Loucy (cell line): ENCODE measurements around the gene VSIG2.

Experiments used
- H2AFZ ChIP-seq: fragments of 200-600 bp; sonication (generic); 2 replicates; pipeline ENCODE4 v1.6.0; 2016; ENCODE audit warnings: antibody characterized with exemption, mild to moderate bottlenecking, low read length, moderate library complexity
- H3F3A ChIP-seq: fragments of 200-600 bp; 2 replicates; pipeline ENCODE4 v1.6.0; 2016; ENCODE audit warnings: antibody characterized with exemption, low read depth, mild to moderate bottlenecking
- H3K27me3 ChIP-seq: fragments of 200-600 bp; sonication (generic); 2 replicates; pipeline ENCODE4 v1.6.1; 2014; ENCODE audit warnings: low read length, mild to moderate bottlenecking; ENCODE audit not compliant: insufficient read depth, poor library complexity, severe bottlenecking
- H3K36me3 ChIP-seq: fragments of 200-600 bp; sonication (generic); 2 replicates; pipeline ENCODE4 v1.6.1; 2016; ENCODE audit warnings: low read length; ENCODE audit not compliant: insufficient read depth
- H3K4me1 ChIP-seq: fragments of 200-600 bp; sonication (generic); 2 replicates; pipeline ENCODE4 v1.5.1; 2014; ENCODE audit warnings: low read length, mild to moderate bottlenecking; ENCODE audit not compliant: insufficient read depth, poor library complexity, severe bottlenecking
- H3K4me2 ChIP-seq: fragments of 200-600 bp; sonication (generic); 2 replicates; pipeline ENCODE4 v1.6.0; 2014; ENCODE audit warnings: antibody characterized with exemption, low read length, low read depth, mild to moderate bottlenecking; ENCODE audit not compliant: poor library complexity, severe bottlenecking
- H3K4me3 ChIP-seq: fragments of 200-600 bp; sonication (generic); 2 replicates; pipeline ENCODE4 v1.5.1; 2014; ENCODE audit warnings: low read length, mild to moderate bottlenecking, mixed read lengths; ENCODE audit not compliant: poor library complexity, severe bottlenecking
- H3K79me2 ChIP-seq: fragments of 200-600 bp; sonication (generic); 2 replicates; pipeline ENCODE4 v1.6.1; 2014; ENCODE audit warnings: low read length; ENCODE audit not compliant: insufficient read depth
- H3K9ac ChIP-seq: fragments of 200-600 bp; sonication (generic); 2 replicates; pipeline ENCODE4 v1.6.0; 2014; ENCODE audit warnings: mild to moderate bottlenecking, low read depth, low read length, moderate library complexity; ENCODE audit not compliant: poor library complexity, severe bottlenecking
- H3K9me2 ChIP-seq: fragments of 200-600 bp; sonication (generic); replicated peaks from 2 replicates; pipeline ENCODE4 v1.6.1; 2016; ENCODE audit warnings: low read depth, low read length, mixed read lengths
- H3K9me3 ChIP-seq: fragments of 200-600 bp; sonication (generic); 2 replicates; pipeline ENCODE4 v1.6.1; 2014; ENCODE audit warnings: mild to moderate bottlenecking, antibody characterized with exemption, low read length, low read depth; ENCODE audit not compliant: insufficient read depth
- H4K20me1 ChIP-seq: fragments of 200-600 bp; sonication (generic); 2 replicates; pipeline ENCODE4 v1.6.0; 2014; ENCODE audit warnings: antibody characterized with exemption, low read length, mild to moderate bottlenecking; ENCODE audit not compliant: insufficient read depth, poor library complexity, severe bottlenecking
- CTCF ChIP-seq: fragments of 200-600 bp; sonication (generic); conservative IDR thresholded peaks from 2 replicates; pipeline ENCODE4 v1.5.1; 2014; ENCODE audit warnings: mild to moderate bottlenecking, antibody characterized with exemption, low read length
- EZH2phosphoT487 ChIP-seq: fragments of 200-600 bp; IDR thresholded peaks from 2 replicates; pipeline ENCODE4 v1.6.1; 2018; ENCODE audit warnings: antibody characterized with exemption, mild to moderate bottlenecking, moderate library complexity, borderline replicate concordance

Gene VSIG2

GRCh38 chr11:124756033-124756752, 4.1 kb upstream of the VSIG2 start:
- TF ChIP-seq CTCF (no peak), EZH2phosphoT487 (no peak)
- Histone ChIP-seq H3K27me3 (no peaks in the 10 kb centered on the region), H3K9me3 (no peaks in the 10 kb centered on the region), H3K79me2 (no peaks in the 10 kb centered on the region), H3K4me1 (no peaks in the 10 kb centered on the region), H3K4me2 (no peak overlapping the region), H3K9me2 (no peaks in the 10 kb centered on the region), H4K20me1 (no peaks in the 10 kb centered on the region), H3K4me3 (no peak overlapping the region), H3K9ac (no peak overlapping the region), H2AFZ (no peak overlapping the region), H3K36me3 (no peaks in the 10 kb centered on the region), H3F3A (no peaks in the 10 kb centered on the region)

GRCh38 chr11:124754710-124755109, 2.7 kb upstream of the VSIG2 start:
- Histone ChIP-seq H3K4me2 (no peak overlapping the region), H3K4me1 (no peaks in the 10 kb centered on the region), H3K9me2 (no peaks in the 10 kb centered on the region), H3K9ac (no peak overlapping the region), H3K27me3 (no peaks in the 10 kb centered on the region), H3K4me3 (no peak overlapping the region), H3K36me3 (no peaks in the 10 kb centered on the region), H3K9me3 (no peaks in the 10 kb centered on the region), H3F3A (no peaks in the 10 kb centered on the region), H4K20me1 (no peaks in the 10 kb centered on the region), H2AFZ (no peak overlapping the region), H3K79me2 (no peaks in the 10 kb centered on the region)
- TF ChIP-seq EZH2phosphoT487 = no peak
- TF ChIP-seq CTCF = no peak

GRCh38 chr11:124754309-124754708, 2.3 kb upstream of the VSIG2 start:
- no peaks in the 10 kb centered on the region for H3K9me3 ChIP-seq

More at GRCh38 chr11:124754309-124754708, 2.3 kb upstream of the VSIG2 start:
- H2AFZ ChIP-seq = no peak overlapping the region
- no peaks in the 10 kb centered on the region for H3K9me2 ChIP-seq
- H3K4me1 ChIP-seq = no peaks in the 10 kb centered on the region
- H3K36me3 ChIP-seq = no peaks in the 10 kb centered on the region
- TF ChIP-seq EZH2phosphoT487 (no peak), CTCF (no peak)
- H3K4me2 ChIP-seq = no peak overlapping the region
- H3K27me3 ChIP-seq = no peaks in the 10 kb centered on the region
- no peak overlapping the region for H3K4me3 ChIP-seq
- no peaks in the 10 kb centered on the region for H3K79me2 ChIP-seq
- H3K9ac ChIP-seq = no peak overlapping the region
- no peaks in the 10 kb centered on the region for H3F3A ChIP-seq
- H4K20me1 ChIP-seq = no peaks in the 10 kb centered on the region
